Germinal center (tissue), 1 donor: Measurements from ENCODE around the gene SLC29A4.
"Not testable (repeated sequence)": the region's sequence is repeated elsewhere in the genome, so short reads cannot be mapped to it uniquely, and the experiment has no call there.

ENCODE experiments used
- DNase-seq: peaks from one replicate; pipeline ENCODE4 v3.0.0; 2012; ENCODE audit warnings: mixed read lengths, low spot score

Gene SLC29A4

GRCh38 chr7:5296611-5297226 is 14.0 kb downstream of the SLC29A4 start:
- peak; percentile 82 for DNase-seq

- no peak for DNase-seq
These were observed 17.6 kb downstream of the SLC29A4 start for GRCh38 chr7:5300366-5300765.

- no peak for DNase-seq
These were observed 19.8 kb downstream of the SLC29A4 start for GRCh38 chr7:5302577-5302976.

GRCh38 chr7:5303061-5303460 is 20.3 kb downstream of the SLC29A4 start:
- no peak for DNase-seq

- no peak for DNase-seq
These were observed 21.1 kb downstream of the SLC29A4 start for GRCh38 chr7:5303591-5304505.

- not testable (repeated sequence) for DNase-seq
These were observed 22.3 kb downstream of the SLC29A4 start for GRCh38 chr7:5305050-5305449.

GRCh38 chr7:5307221-5308142 is 24.7 kb downstream of the SLC29A4 start:
- DNase-seq = not testable (repeated sequence)

- no peak for DNase-seq
These were observed 26.4 kb downstream of the SLC29A4 start for GRCh38 chr7:5309146-5309545.

- no peak for DNase-seq
These were observed 28.2 kb downstream of the SLC29A4 start for GRCh38 chr7:5310822-5311405.

- DNase-seq = not testable (repeated sequence)
These were observed 29.7 kb downstream of the SLC29A4 start for GRCh38 chr7:5312276-5313070.

GRCh38 chr7:5313076-5313885 is 30.5 kb downstream of the SLC29A4 start:
- not testable (repeated sequence) for DNase-seq

- DNase-seq = no peak
These were observed 32.1 kb downstream of the SLC29A4 start for GRCh38 chr7:5314864-5315263.

GRCh38 chr7:5315761-5316160 is 33.0 kb downstream of the SLC29A4 start:
- no peak for DNase-seq

GRCh38 chr7:5318613-5319012 is 35.9 kb downstream of the SLC29A4 start:
- DNase-seq = not testable (repeated sequence)

GRCh38 chr7:5320391-5320790 is 37.6 kb downstream of the SLC29A4 start:
- no peak for DNase-seq

GRCh38 chr7:5320802-5321396 is 38.2 kb downstream of the SLC29A4 start:
- DNase-seq = no peak

GRCh38 chr7:5322621-5323410 is 40.1 kb downstream of the SLC29A4 start:
- no peak for DNase-seq

- not testable (repeated sequence) for DNase-seq
These were observed 41.3 kb downstream of the SLC29A4 start for GRCh38 chr7:5323800-5324781.
